MCF 10A (cell line): ENCODE measurements around the gene SECISBP2. TPM values are rescaled to one million over a fixed set of nuclear protein-coding genes. Genes with fewer than 3 reads are reported as not detected.
"Not testable (repeated sequence)": the region's sequence is repeated elsewhere in the genome, so short reads cannot be mapped to it uniquely, and the experiment has no call there.

Experiments
- BruUV-seq: library from RNA; stranded (reverse); fragments of 400-500 nt; replicated peaks from 2 replicates; lab custom pipeline; 2021; lab: Mats Ljungman, UMichigan
- CTCF ChIA-PET: fragments of 300-600 bp; sonication (Branson Sonifier 250); formaldehyde crosslinking; extraction: SDS; loops from one replicate; lab custom pipeline; 2021; ENCODE audit warnings: antibody characterized with exemption, inconsistent platforms; lab: Yijun Ruan, JAX
- POLR2A ChIA-PET: fragments of 300-600, 350-650 bp; sonication (Branson Sonifier 250); formaldehyde crosslinking; extraction: SDS; loops from one replicate; lab custom pipeline; 2020; ENCODE audit warnings: antibody characterized with exemption, inconsistent platforms; lab: Yijun Ruan, JAX
- DNase-seq: peaks from one replicate; pipeline ENCODE4 v3.0.0-alpha.2; 2018; ENCODE audit not compliant: unreplicated experiment
- H3K27ac Mint-ChIP-seq: one replicate; pipeline ENCODE4 v1.8.0; 2022; ENCODE audit warnings: mild to moderate bottlenecking, low read depth, mixed read lengths; ENCODE audit not compliant: unreplicated experiment
- H3K27me3 Mint-ChIP-seq: one replicate; pipeline ENCODE4 v1.8.0; 2022; ENCODE audit warnings: mixed read lengths; ENCODE audit not compliant: insufficient read depth, unreplicated experiment
- H3K36me3 Mint-ChIP-seq: one replicate; pipeline ENCODE4 v1.8.0; 2022; ENCODE audit warnings: mild to moderate bottlenecking, moderate library complexity, mixed read lengths; ENCODE audit not compliant: insufficient read depth, unreplicated experiment
- H3K4me1 Mint-ChIP-seq: one replicate; pipeline ENCODE4 v1.8.0; 2022; ENCODE audit warnings: mixed read lengths; ENCODE audit not compliant: insufficient read depth, unreplicated experiment
- H3K4me3 Mint-ChIP-seq: one replicate; pipeline ENCODE4 v1.8.0; 2022; ENCODE audit warnings: mild to moderate bottlenecking, moderate library complexity, mixed read lengths; ENCODE audit not compliant: unreplicated experiment
- H3K9me3 Mint-ChIP-seq: one replicate; pipeline ENCODE4 v1.8.0; 2022; ENCODE audit warnings: mixed read lengths; ENCODE audit not compliant: unreplicated experiment
- CTCF ChIP-seq: fragments of 200-600 bp; IDR thresholded peaks from one replicate; pipeline ENCODE4 v1.8.0; 2022; ENCODE audit warnings: antibody characterized with exemption, mild to moderate bottlenecking; ENCODE audit not compliant: unreplicated experiment
- intact Hi-C: fragments of 100-400 bp; cut with micrococcal nuclease; formaldehyde crosslinking; loops from 2 replicates; pipeline ENCODE4 v1.14.1; 2022
- total RNA-seq: library from RNA; stranded (reverse); gene quantifications from 2 replicates; pipeline ENCODE4 v1.2.3, GENCODE V29; 2022

Gene SECISBP2
- total RNA-seq, 1 experiment from 2014 or later = 38.9 TPM

GRCh38 chr9:89370593-89370992 is 52.3 kb downstream of the SECISBP2 start:
- no peaks in the 10 kb centered on the region for H3K4me1 Mint-ChIP-seq
- TF ChIP-seq CTCF = no peak
- intact Hi-C loops = no loop called here
- H3K27me3 Mint-ChIP-seq = no peaks in the 10 kb centered on the region
- POLR2A ChIA-PET = no interaction called here
- DNase-seq = no peak
- no peak overlapping the region for H3K4me3 Mint-ChIP-seq
- no peaks in the 10 kb centered on the region for H3K36me3 Mint-ChIP-seq
- BruUV-seq = no TSS peak
- CTCF ChIA-PET = no interaction called here
- no peak overlapping the region for H3K27ac Mint-ChIP-seq
- no peaks in the 10 kb centered on the region for H3K9me3 Mint-ChIP-seq

- DNase-seq, BruUV-seq, H3K4me3 Mint-ChIP-seq, H3K4me1 Mint-ChIP-seq, POLR2A ChIA-PET, CTCF ChIA-PET, H3K36me3 Mint-ChIP-seq, H3K27ac Mint-ChIP-seq, H3K27me3 Mint-ChIP-seq, intact Hi-C loops, H3K9me3 Mint-ChIP-seq: not testable (repeated sequence)
These were observed 53.5 kb downstream of the SECISBP2 start for GRCh38 chr9:89371791-89372190.

- no TSS peak for BruUV-seq
These were observed 54.0 kb downstream of the SECISBP2 start for GRCh38 chr9:89372230-89372816.

GRCh38 chr9:89372979-89373378 is 54.7 kb downstream of the SECISBP2 start:
- no peak for DNase-seq
- no peaks in the 10 kb centered on the region for H3K9me3 Mint-ChIP-seq
- H3K27ac Mint-ChIP-seq = no peak overlapping the region
- H3K36me3 Mint-ChIP-seq = no peaks in the 10 kb centered on the region
- H3K27me3 Mint-ChIP-seq = no peaks in the 10 kb centered on the region
- H3K4me3 Mint-ChIP-seq = no peak overlapping the region
- ChIA-PET POLR2A (no interaction called here), CTCF (no interaction called here)
- H3K4me1 Mint-ChIP-seq = no peaks in the 10 kb centered on the region
- no TSS peak for BruUV-seq
- intact Hi-C loops = no loop called here
- no peak for TF ChIP-seq CTCF

More at GRCh38 chr9:89372230-89372816, 54.0 kb downstream of the SECISBP2 start:
- TF ChIP-seq CTCF = no peak
- no peak for DNase-seq
- Mint-ChIP-seq H3K36me3 (no peaks in the 10 kb centered on the region), H3K4me1 (no peaks in the 10 kb centered on the region), H3K9me3 (no peaks in the 10 kb centered on the region), H3K4me3 (no peak overlapping the region), H3K27ac (no peak overlapping the region), H3K27me3 (no peaks in the 10 kb centered on the region)
- intact Hi-C loops = no loop called here
- ChIA-PET CTCF (no interaction called here), POLR2A (no interaction called here)

- Mint-ChIP-seq H3K9me3 (no peaks in the 10 kb centered on the region), H3K4me3 (no peak overlapping the region), H3K4me1 (no peaks in the 10 kb centered on the region), H3K36me3 (no peaks in the 10 kb centered on the region), H3K27ac (no peak overlapping the region), H3K27me3 (no peaks in the 10 kb centered on the region)
- CTCF ChIA-PET = interaction anchor here (2.5 kb wide), 1 partner anchor 175 kb away, joined by 21 read pairs; no protein-coding TSS in a partner anchor
- POLR2A ChIA-PET = no interaction called here
- intact Hi-C loops = loop anchor here (2.0 kb wide), 1 partner anchor 175 kb away; no protein-coding TSS in a partner anchor
- TF ChIP-seq CTCF = no peak
- BruUV-seq = no TSS peak
- no peak for DNase-seq
These were observed 55.9 kb downstream of the SECISBP2 start for GRCh38 chr9:89374176-89374575.
